OCI-LY7 (cell line): ENCODE results near the gene ADAMTS2. TPM values are rescaled to one million over a fixed set of nuclear protein-coding genes. Genes with fewer than 3 reads are reported as not detected.

ENCODE experiments used
- BruUV-seq: library from RNA; stranded (reverse); fragments of 400-500 nt; replicated peaks from 2 replicates; lab custom pipeline; 2021; lab: Mats Ljungman, UMichigan
- CTCF ChIA-PET: fragments of 300-600 bp; sonication (Branson Sonifier 250); formaldehyde crosslinking; loops from one replicate; lab custom pipeline; 2022; ENCODE audit warnings: antibody characterized with exemption; ENCODE audit not compliant: unreplicated experiment; lab: Charles Lee
- POLR2A ChIA-PET: fragments of 300-600 bp; sonication (Branson Sonifier 250); formaldehyde crosslinking; loops from one replicate; lab custom pipeline; 2022; ENCODE audit warnings: antibody characterized with exemption; lab: Charles Lee
- DNase-seq: peaks from one replicate; pipeline ENCODE4 v3.0.0-alpha.2; 2015; ENCODE audit warnings: low spot score
- H2AFZ ChIP-seq: fragments of 200-600 bp; sonication (generic), shearing (Covaris generic); 2 replicates; pipeline ENCODE4 v1.6.1; 2014; ENCODE audit warnings: mild to moderate bottlenecking, antibody characterized with exemption, low read length, moderate library complexity
- H3K27ac ChIP-seq: fragments of 200-600 bp; sonication (generic); 2 replicates; pipeline ENCODE4 v1.5.1; 2014; ENCODE audit warnings: mixed run types, low read depth, mild to moderate bottlenecking, moderate library complexity, low read length, inconsistent platforms; ENCODE audit not compliant: poor library complexity, severe bottlenecking
- H3K36me3 ChIP-seq: fragments of 200-600 bp; sonication (generic); 2 replicates; pipeline ENCODE4 v1.6.1; 2014; ENCODE audit warnings: mild to moderate bottlenecking, antibody characterized with exemption, low read length, moderate library complexity, mixed read lengths; ENCODE audit not compliant: insufficient read depth
- H3K4me1 ChIP-seq: fragments of 200-600 bp; sonication (generic); 2 replicates; pipeline ENCODE4 v1.5.1; 2014; ENCODE audit warnings: mild to moderate bottlenecking, low read length; ENCODE audit not compliant: insufficient read depth, poor library complexity, severe bottlenecking
- H3K4me2 ChIP-seq: fragments of 200-600 bp; sonication (generic); 2 replicates; pipeline ENCODE4 v1.6.1; 2014; ENCODE audit warnings: mild to moderate bottlenecking, low read length
- H3K4me3 ChIP-seq: fragments of 200-600 bp; sonication (generic); 2 replicates; pipeline ENCODE4 v1.5.1; 2014; ENCODE audit warnings: mild to moderate bottlenecking, low read depth, low read length; ENCODE audit not compliant: poor library complexity, severe bottlenecking
- H3K79me2 ChIP-seq: fragments of 200-600 bp; sonication (generic); 2 replicates; pipeline ENCODE4 v1.6.1; 2016; ENCODE audit warnings: low read depth, mild to moderate bottlenecking, low read length, moderate library complexity, mixed read lengths; ENCODE audit not compliant: insufficient read depth
- H3K9me2 ChIP-seq: fragments of 200-600 bp; sonication (generic); 2 replicates; pipeline ENCODE4 v1.6.1; 2016; ENCODE audit warnings: mild to moderate bottlenecking, low read length, mixed read lengths; ENCODE audit not compliant: insufficient read depth
- H3K9me3 ChIP-seq: fragments of 200-600 bp; sonication (generic); 2 replicates; pipeline ENCODE4 v1.6.1; 2014; ENCODE audit warnings: mild to moderate bottlenecking, mixed run types, low read length, mixed read lengths
- H4K20me1 ChIP-seq: fragments of 200-600 bp; sonication (generic); 2 replicates; pipeline ENCODE4 v1.6.1; 2014; ENCODE audit warnings: mild to moderate bottlenecking, antibody characterized with exemption, low read length, moderate library complexity, mixed read lengths; ENCODE audit not compliant: insufficient read depth
- CTCF ChIP-seq: fragments of 200-600 bp; sonication (generic); conservative IDR thresholded peaks from 2 replicates; pipeline ENCODE4 v1.5.1; 2014; ENCODE audit warnings: mild to moderate bottlenecking, antibody characterized with exemption, low read length, moderate library complexity, mixed read lengths
- EZH2phosphoT487 ChIP-seq: fragments of 200-600 bp; sonication (generic); IDR thresholded peaks from 2 replicates; pipeline ENCODE4 v1.6.1; 2018; ENCODE audit warnings: low read depth, borderline replicate concordance, mild to moderate bottlenecking, mixed run types, antibody characterized with exemption, low read length, moderate library complexity, mixed read lengths
- intact Hi-C: fragments of 100-400 bp; cut with micrococcal nuclease; formaldehyde crosslinking; loops from one replicate; pipeline ENCODE4 v1.10.0; 2022; ENCODE audit not compliant: unreplicated experiment
- total RNA-seq, 2 experiments: library from RNA; depleted of rRNA in 1 of 2; stranded (reverse); fragments of >200 nt in 1 of 2; shearing (Covaris generic) in 1 of 2; gene quantifications; 2 replicates each; pipeline ENCODE4 v1.2.3, GENCODE V29; 2014 to 2022

ADAMTS2 gene
- total RNA-seq, 2 experiments from 2014 or later, result not detected

- DNase-seq, result no peak
- no TSS peak for BruUV-seq
- TF ChIP-seq EZH2phosphoT487, result no peak
- no peak for TF ChIP-seq CTCF
These were observed 12.4 kb downstream of the ADAMTS2 start for GRCh38 chr5:179332741-179333290.

GRCh38 chr5:179331591-179332375, 13.5 kb downstream of the ADAMTS2 start:
- intact Hi-C loops, result no loop called here

More at GRCh38 chr5:179332741-179333290, 12.4 kb downstream of the ADAMTS2 start:
- Histone ChIP-seq H3K36me3 (no peaks in the 10 kb centered on the region), H2AFZ (no peak overlapping the region), H3K4me3 (no peak overlapping the region), H3K9me2 (no peaks in the 10 kb centered on the region), H3K79me2 (no peaks in the 10 kb centered on the region), H3K27ac (no peak overlapping the region), H3K4me1 (no peaks in the 10 kb centered on the region), H3K4me2 (no peak overlapping the region), H4K20me1 (no peaks in the 10 kb centered on the region), H3K9me3 (no peaks in the 10 kb centered on the region)
- ChIA-PET POLR2A (no interaction called here), CTCF (no interaction called here)
- intact Hi-C loops, result no loop called here

More at GRCh38 chr5:179331591-179332375, 13.5 kb downstream of the ADAMTS2 start:
- no peak for TF ChIP-seq EZH2phosphoT487
- no peak for TF ChIP-seq CTCF
- H3K4me2 ChIP-seq, result no peak overlapping the region
- no peaks in the 10 kb centered on the region for H3K36me3 ChIP-seq
- no peak overlapping the region for H3K4me3 ChIP-seq
- H3K9me2 ChIP-seq, result no peaks in the 10 kb centered on the region
- H3K27ac ChIP-seq, result no peak overlapping the region
- H3K4me1 ChIP-seq, result no peaks in the 10 kb centered on the region
- CTCF ChIA-PET, result no interaction called here
- BruUV-seq, result no TSS peak
- no peak overlapping the region for H2AFZ ChIP-seq
- no peaks in the 10 kb centered on the region for H3K79me2 ChIP-seq
- H4K20me1 ChIP-seq, result no peaks in the 10 kb centered on the region
- no peak for DNase-seq
- H3K9me3 ChIP-seq, result no peaks in the 10 kb centered on the region
- POLR2A ChIA-PET, result no interaction called here
